HFF-Myc (cell line): ENCODE measurements around the gene JPH4.

Experiments used
- DNase-seq: peaks from one replicate; pipeline ENCODE4 v3.0.0-alpha.2; 2011; ENCODE audit warnings: low read depth; ENCODE audit errors: extremely low read depth
- H3K4me3 ChIP-seq: replicated peaks from 2 replicates; pipeline ENCODE4 v1.5.1; 2011; ENCODE audit warnings: low read depth, mild to moderate bottlenecking, control low read depth, low read length
- CTCF ChIP-seq: IDR thresholded peaks from 2 replicates; pipeline ENCODE4 v1.5.1; 2012; ENCODE audit warnings: mild to moderate bottlenecking, low read depth, low read length, control low read depth; ENCODE audit errors: missing control alignments

JPH4 gene

GRCh38 chr14:23579739-23580138, 1.1 kb upstream of the JPH4 start:
- H3K4me3 ChIP-seq, result no peak overlapping the region
- no peak for TF ChIP-seq CTCF
- no peak for DNase-seq

GRCh38 chr14:23579311-23579630, 681 bp upstream of the JPH4 start:
- TF ChIP-seq CTCF, result no peak
- H3K4me3 ChIP-seq, result no peak overlapping the region
- no peak for DNase-seq

- no peak for TF ChIP-seq CTCF
- no peak overlapping the region for H3K4me3 ChIP-seq
- DNase-seq, result no peak
These were observed 739 bp downstream of the JPH4 start for GRCh38 chr14:23577710-23578392.

- TF ChIP-seq CTCF, result no peak
- H3K4me3 ChIP-seq, result no peak overlapping the region
These were observed 1.4 kb downstream of the JPH4 start for GRCh38 chr14:23577004-23577681.

GRCh38 chr14:23573384-23574015, 5.1 kb downstream of the JPH4 start:
- no peak for TF ChIP-seq CTCF
- H3K4me3 ChIP-seq, result no peak overlapping the region
- DNase-seq, result no peak

More at GRCh38 chr14:23577004-23577681, 1.4 kb downstream of the JPH4 start:
- no peak for DNase-seq

- no peak for TF ChIP-seq CTCF
- no peak for DNase-seq
- H3K4me3 ChIP-seq, result no peak overlapping the region
These were observed 5.8 kb downstream of the JPH4 start for GRCh38 chr14:23572836-23573235.
